Liver (tissue), 9 donors: ENCODE measurements around the gene SYCE3. TPM values are rescaled to one million over a fixed set of nuclear protein-coding genes. Genes with fewer than 3 reads are reported as not detected.

Experiments used
- DNase-seq: peaks from one replicate; pipeline ENCODE4 v3.0.0-alpha.2; 2017; ENCODE audit warnings: low spot score
- H3K27ac ChIP-seq, 2 donors: one replicate each; pipeline ENCODE4 v1.7.0; 2013; ENCODE audit warnings: inconsistent platforms in 2 of 2, low read length in 2 of 2, control low read depth in 1 of 2, low read depth in 1 of 2, mild to moderate bottlenecking in 1 of 2
- H3K27me3 ChIP-seq, 4 donors: one replicate each; pipeline versions ENCODE4 v1.6.1 to v1.7.0; 2013; ENCODE audit warnings: low read length in 3 of 4, inconsistent platforms in 1 of 4, mild to moderate bottlenecking in 1 of 4, moderate library complexity in 1 of 4; ENCODE audit not compliant: control insufficient read depth in 4 of 4, insufficient read depth in 4 of 4
- H3K36me3 ChIP-seq, 4 donors: one replicate each; pipeline versions ENCODE4 v1.6.1 to v1.7.0; 2013; ENCODE audit warnings: low read length in 3 of 4, mild to moderate bottlenecking in 3 of 4, low read depth in 1 of 4, moderate library complexity in 1 of 4; ENCODE audit not compliant: control insufficient read depth in 4 of 4, insufficient read depth in 3 of 4
- H3K4me1 ChIP-seq, 4 donors: one replicate each; pipeline versions ENCODE4 v1.6.1 to v1.7.0; 2013; ENCODE audit warnings: low read length in 3 of 4, mild to moderate bottlenecking in 3 of 4, moderate library complexity in 1 of 4; ENCODE audit not compliant: control insufficient read depth in 4 of 4, insufficient read depth in 4 of 4
- H3K4me3 ChIP-seq, 3 donors: one replicate each; pipeline versions ENCODE4 v1.6.1 to v1.7.0; 2013; ENCODE audit warnings: low read length in 3 of 3, control low read depth in 1 of 3, low read depth in 1 of 3, mild to moderate bottlenecking in 1 of 3
- H3K9ac ChIP-seq, 2 donors: one replicate each; pipeline ENCODE4 v1.7.0; 2013; ENCODE audit warnings: low read length in 2 of 2, mild to moderate bottlenecking in 2 of 2, moderate library complexity in 2 of 2, control low read depth in 1 of 2, low read depth in 1 of 2
- H3K9me3 ChIP-seq, 4 donors: one replicate each; pipeline versions ENCODE4 v1.6.1 to v1.7.0; 2013; ENCODE audit warnings: low read length in 3 of 4; ENCODE audit not compliant: control insufficient read depth in 4 of 4
- EGR1 ChIP-seq, 2 donors: IDR thresholded peaks; 2 replicates each; pipeline ENCODE4 v1.6.1; 2016 to 2018; ENCODE audit warnings: antibody characterized with exemption in 2 of 2, low read depth in 2 of 2
- FOXA1 ChIP-seq: IDR thresholded peaks from 2 replicates; pipeline ENCODE4 v1.6.1; 2016; ENCODE audit warnings: antibody characterized with exemption
- FOXA2 ChIP-seq: IDR thresholded peaks from 2 replicates; pipeline ENCODE4 v1.6.1; 2016; ENCODE audit warnings: antibody characterized with exemption
- GABPA ChIP-seq, 2 donors: IDR thresholded peaks in 1 of 2; conservative IDR thresholded peaks in 1 of 2; 2 replicates each; pipeline ENCODE4 v1.6.1; 2016; ENCODE audit warnings: antibody characterized with exemption in 2 of 2, mild to moderate bottlenecking in 1 of 2, moderate library complexity in 1 of 2
- HNF4A ChIP-seq, 2 donors: conservative IDR thresholded peaks; 2 replicates each; pipeline ENCODE4 v1.6.1; 2016; ENCODE audit warnings: antibody characterized with exemption in 2 of 2, mild to moderate bottlenecking in 2 of 2
- HNF4G ChIP-seq: IDR thresholded peaks from 2 replicates; pipeline ENCODE4 v1.6.1; 2016; ENCODE audit warnings: antibody characterized with exemption
- JUND ChIP-seq, 2 donors: IDR thresholded peaks; 2 replicates each; pipeline ENCODE4 v1.6.1; 2016; ENCODE audit warnings: antibody characterized with exemption in 2 of 2
- MAX ChIP-seq: IDR thresholded peaks from 2 replicates; pipeline ENCODE4 v1.6.1; 2016; ENCODE audit warnings: antibody characterized with exemption
- NR2F2 ChIP-seq: IDR thresholded peaks from 2 replicates; pipeline ENCODE4 v1.6.1; 2016; ENCODE audit warnings: antibody characterized with exemption
- RAD21 ChIP-seq, 2 donors: IDR thresholded peaks; 2 replicates each; pipeline ENCODE4 v1.6.1; 2016; ENCODE audit warnings: antibody characterized with exemption in 2 of 2, mild to moderate bottlenecking in 2 of 2
- RXRA ChIP-seq, 2 donors: IDR thresholded peaks; 2 replicates each; pipeline ENCODE4 v1.6.1; 2017 to 2018; ENCODE audit warnings: antibody characterized with exemption in 2 of 2, mild to moderate bottlenecking in 1 of 2
- SP1 ChIP-seq: IDR thresholded peaks from 2 replicates; pipeline ENCODE4 v1.6.1; 2018; ENCODE audit warnings: antibody characterized with exemption, mild to moderate bottlenecking
- TAF1 ChIP-seq: conservative IDR thresholded peaks from 2 replicates; pipeline ENCODE4 v1.6.1; 2016; ENCODE audit warnings: antibody characterized with exemption, mild to moderate bottlenecking
- YY1 ChIP-seq: IDR thresholded peaks from 2 replicates; pipeline ENCODE4 v1.6.1; 2016; ENCODE audit warnings: antibody characterized with exemption, mild to moderate bottlenecking
- ZBTB33 ChIP-seq: IDR thresholded peaks from 2 replicates; pipeline ENCODE4 v1.6.1; 2016; ENCODE audit warnings: antibody characterized with exemption
- WGBS: extraction: QIAGEN DNeasy Blood & Tissue Kit; methylation state at CpG from one replicate; pipeline ENCODE4 v1.1.7; 2013; 5-methylcytosine and 5-hydroxymethylcytosine counted together
- polyA plus RNA-seq, 2 donors: library from polyadenylated mRNA; stranded (reverse) in 1 of 2; unstranded in 1 of 2; fragments of 200-250 nt in 1 of 2; fragments of >200 nt in 1 of 2; fragmentation: Nextera tagmentation in 1 of 2; extraction: Ambion mirVana in 1 of 2; gene quantifications; one replicate each; pipeline versions ENCODE4 v1.2.1 to v1.2.3, GENCODE V29; 2013 to 2015
- total RNA-seq, 2 donors: library from RNA; depleted of rRNA; stranded (reverse); fragments of >200 nt; gene quantifications; one replicate each; pipeline ENCODE4 v1.2.3, GENCODE V29; 2014
- TF ChIP-seq, protein P1 (sequence below): IDR thresholded peaks from 2 replicates; pipeline ENCODE4 v1.6.1; 2016; ENCODE audit warnings: antibody characterized with exemption
- TF ChIP-seq, protein P2 (sequence below): IDR thresholded peaks from 2 replicates; pipeline ENCODE4 v1.6.1; 2016; ENCODE audit warnings: antibody characterized with exemption, mild to moderate bottlenecking
- TF ChIP-seq, protein P3 (sequence below): fragments of 150-350 bp; IDR thresholded peaks from 2 replicates; pipeline ENCODE4 v1.5.1; 2017; ENCODE audit warnings: improper control_type of control experiment, low read depth, low read length; ENCODE audit not compliant: missing input control
- donor health status: healthy.
- donor health status: healthy.
- donor health status: healthy.
- donor health status: healthy.
- donor health status: healthy.

The SYCE3 gene
- total and polyA plus RNA-seq, 4 donors = 0.45 to 2.2 TPM; not detected in 2

DNA sequence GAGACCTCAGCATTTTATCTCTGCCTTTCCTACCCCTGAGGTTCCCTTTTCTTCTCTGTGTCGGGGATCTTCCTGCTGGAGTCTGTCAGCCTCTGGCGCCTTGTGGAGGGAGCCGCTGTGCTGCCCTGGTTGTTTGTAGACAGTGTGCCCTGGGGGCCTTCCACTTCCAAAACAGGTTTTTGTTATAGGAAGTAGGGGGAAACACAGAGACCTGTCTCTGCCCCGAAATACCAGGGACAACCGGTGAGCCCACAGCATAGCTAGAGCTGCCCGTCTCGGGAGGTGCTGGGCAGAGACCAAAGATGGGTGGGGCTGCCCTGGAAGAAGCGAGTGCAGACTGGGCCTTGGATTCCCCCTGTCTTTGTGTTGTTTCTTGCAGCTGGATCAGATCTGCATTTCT lies 46.7 kb downstream of the SYCE3 start:
- no peaks in the 10 kb centered on the region for H3K4me1 ChIP-seq
- WGBS = 94% methylated on average over 8 of the region's 8 CpGs
- no peak overlapping the region for H3K27ac ChIP-seq
- no peak for DNase-seq
- TF ChIP-seq SP1 = no peak
- TF ChIP-seq HNF4G = no peak
- no peak for TF ChIP-seq NR2F2
- TF ChIP-seq MAX = no peak
- no peak for TF ChIP-seq RXRA (IDR thresholded peaks at IDR 0.05)
- TF ChIP-seq, protein P1, sequence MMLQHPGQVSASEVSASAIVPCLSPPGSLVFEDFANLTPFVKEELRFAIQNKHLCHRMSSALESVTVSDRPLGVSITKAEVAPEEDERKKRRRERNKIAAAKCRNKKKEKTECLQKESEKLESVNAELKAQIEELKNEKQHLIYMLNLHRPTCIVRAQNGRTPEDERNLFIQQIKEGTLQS = no peak
- no peak for TF ChIP-seq ZBTB33
- TF ChIP-seq GABPA (IDR thresholded peaks at IDR 0.05 in 1 of 2, conservative IDR thresholded peaks at IDR 0.05 in 1 of 2) = no peak
- TF ChIP-seq HNF4A (conservative IDR thresholded peaks at IDR 0.05) = no peak
- TF ChIP-seq, protein P2, sequence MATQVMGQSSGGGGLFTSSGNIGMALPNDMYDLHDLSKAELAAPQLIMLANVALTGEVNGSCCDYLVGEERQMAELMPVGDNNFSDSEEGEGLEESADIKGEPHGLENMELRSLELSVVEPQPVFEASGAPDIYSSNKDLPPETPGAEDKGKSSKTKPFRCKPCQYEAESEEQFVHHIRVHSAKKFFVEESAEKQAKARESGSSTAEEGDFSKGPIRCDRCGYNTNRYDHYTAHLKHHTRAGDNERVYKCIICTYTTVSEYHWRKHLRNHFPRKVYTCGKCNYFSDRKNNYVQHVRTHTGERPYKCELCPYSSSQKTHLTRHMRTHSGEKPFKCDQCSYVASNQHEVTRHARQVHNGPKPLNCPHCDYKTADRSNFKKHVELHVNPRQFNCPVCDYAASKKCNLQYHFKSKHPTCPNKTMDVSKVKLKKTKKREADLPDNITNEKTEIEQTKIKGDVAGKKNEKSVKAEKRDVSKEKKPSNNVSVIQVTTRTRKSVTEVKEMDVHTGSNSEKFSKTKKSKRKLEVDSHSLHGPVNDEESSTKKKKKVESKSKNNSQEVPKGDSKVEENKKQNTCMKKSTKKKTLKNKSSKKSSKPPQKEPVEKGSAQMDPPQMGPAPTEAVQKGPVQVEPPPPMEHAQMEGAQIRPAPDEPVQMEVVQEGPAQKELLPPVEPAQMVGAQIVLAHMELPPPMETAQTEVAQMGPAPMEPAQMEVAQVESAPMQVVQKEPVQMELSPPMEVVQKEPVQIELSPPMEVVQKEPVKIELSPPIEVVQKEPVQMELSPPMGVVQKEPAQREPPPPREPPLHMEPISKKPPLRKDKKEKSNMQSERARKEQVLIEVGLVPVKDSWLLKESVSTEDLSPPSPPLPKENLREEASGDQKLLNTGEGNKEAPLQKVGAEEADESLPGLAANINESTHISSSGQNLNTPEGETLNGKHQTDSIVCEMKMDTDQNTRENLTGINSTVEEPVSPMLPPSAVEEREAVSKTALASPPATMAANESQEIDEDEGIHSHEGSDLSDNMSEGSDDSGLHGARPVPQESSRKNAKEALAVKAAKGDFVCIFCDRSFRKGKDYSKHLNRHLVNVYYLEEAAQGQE = no peak
- no peak for TF ChIP-seq FOXA2
- TF ChIP-seq FOXA1 = no peak
- TF ChIP-seq YY1 = no peak
- no peak for TF ChIP-seq RAD21 (IDR thresholded peaks at IDR 0.05)
- no peak for TF ChIP-seq EGR1 (IDR thresholded peaks at IDR 0.05; ENCODE audit: low read depth in 2 of 2)
- no peak for TF ChIP-seq TAF1
- TF ChIP-seq JUND (IDR thresholded peaks at IDR 0.05) = no peak
- TF ChIP-seq, protein P3, sequence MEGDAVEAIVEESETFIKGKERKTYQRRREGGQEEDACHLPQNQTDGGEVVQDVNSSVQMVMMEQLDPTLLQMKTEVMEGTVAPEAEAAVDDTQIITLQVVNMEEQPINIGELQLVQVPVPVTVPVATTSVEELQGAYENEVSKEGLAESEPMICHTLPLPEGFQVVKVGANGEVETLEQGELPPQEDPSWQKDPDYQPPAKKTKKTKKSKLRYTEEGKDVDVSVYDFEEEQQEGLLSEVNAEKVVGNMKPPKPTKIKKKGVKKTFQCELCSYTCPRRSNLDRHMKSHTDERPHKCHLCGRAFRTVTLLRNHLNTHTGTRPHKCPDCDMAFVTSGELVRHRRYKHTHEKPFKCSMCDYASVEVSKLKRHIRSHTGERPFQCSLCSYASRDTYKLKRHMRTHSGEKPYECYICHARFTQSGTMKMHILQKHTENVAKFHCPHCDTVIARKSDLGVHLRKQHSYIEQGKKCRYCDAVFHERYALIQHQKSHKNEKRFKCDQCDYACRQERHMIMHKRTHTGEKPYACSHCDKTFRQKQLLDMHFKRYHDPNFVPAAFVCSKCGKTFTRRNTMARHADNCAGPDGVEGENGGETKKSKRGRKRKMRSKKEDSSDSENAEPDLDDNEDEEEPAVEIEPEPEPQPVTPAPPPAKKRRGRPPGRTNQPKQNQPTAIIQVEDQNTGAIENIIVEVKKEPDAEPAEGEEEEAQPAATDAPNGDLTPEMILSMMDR = no peak
- peaks cover 2 to 29% (median 8%) of the 10 kb centered on the region in 4 donors for H3K36me3 ChIP-seq
- no peak overlapping the region for H3K9ac ChIP-seq
- H3K4me3 ChIP-seq = no peak overlapping the region
- no peaks in the 10 kb centered on the region for H3K9me3 ChIP-seq
- H3K27me3 ChIP-seq = no peaks in the 10 kb centered on the region
